SK-N-SH (cell line): ENCODE measurements around the gene SCN9A. TPM values are rescaled to one million over a fixed set of nuclear protein-coding genes. Genes with fewer than 3 reads are reported as not detected.

Experiments
- CTCF ChIA-PET: fragments of 300-600, 350-600 bp; formaldehyde crosslinking; extraction: SDS; loops from one replicate; lab custom pipeline; 2021; lab: Yijun Ruan, JAX
- POLR2A ChIA-PET: fragments of 350-600 bp; sonication (Branson Sonifier 250); formaldehyde crosslinking; extraction: SDS; loops from one replicate; lab custom pipeline; 2020; ENCODE audit warnings: antibody characterized with exemption, inconsistent platforms; lab: Yijun Ruan, JAX
- DNase-seq: peaks from one replicate; pipeline ENCODE4 v3.0.0; 2012
- H2AFZ ChIP-seq: fragments of 200-600 bp; sonication (generic); 2 replicates; pipeline ENCODE4 v1.8.1; 2016; ENCODE audit warnings: antibody characterized with exemption, mild to moderate bottlenecking, low read depth
- H3F3A ChIP-seq: fragments of 200-600 bp; sonication (generic); replicated peaks from 2 replicates; pipeline ENCODE3; 2016; ENCODE audit warnings: antibody characterized with exemption, mild to moderate bottlenecking; ENCODE audit not compliant: insufficient read depth
- H3K27ac ChIP-seq, 2 experiments: fragments of 200-500 bp in 1 of 2; fragments of 200-600 bp in 1 of 2; sonication (Bioruptor generic) in 1 of 2; sonication (generic), shearing (Covaris generic) in 1 of 2; 2 replicates each; pipeline versions ENCODE4 v1.5.1 to v1.6.1; 2014 to 2016; ENCODE audit warnings: low read depth in 2 of 2, inconsistent platforms in 1 of 2, low read length in 1 of 2, mild to moderate bottlenecking in 1 of 2, mixed read lengths in 1 of 2
- H3K27me3 ChIP-seq: fragments of 200-600 bp; sonication (generic), shearing (Covaris generic); 2 replicates; pipeline ENCODE4 v1.6.1; 2016; ENCODE audit warnings: mixed run types; ENCODE audit not compliant: insufficient read depth
- H3K36me3 ChIP-seq, 2 experiments: fragments of 200-500 bp in 1 of 2; fragments of 200-600 bp in 1 of 2; sonication (Bioruptor generic) in 1 of 2; sonication (generic) in 1 of 2; replicated peaks in 1 of 2; 2 replicates each; pipeline versions ENCODE3 to v1.5.1; 2014 to 2016; ENCODE audit warnings: low read length in 1 of 2, mild to moderate bottlenecking in 1 of 2; ENCODE audit not compliant: insufficient read depth in 2 of 2, control insufficient read depth in 1 of 2
- H3K4me1 ChIP-seq, 2 experiments: fragments of 200-500 bp in 1 of 2; fragments of 200-600 bp in 1 of 2; sonication (Bioruptor generic) in 1 of 2; sonication (generic), shearing (Covaris generic) in 1 of 2; 2 replicates each; pipeline versions ENCODE4 v1.5.1 to v1.6.1; 2014 to 2016; ENCODE audit warnings: low read depth in 1 of 2, low read length in 1 of 2, mixed run types in 1 of 2; ENCODE audit not compliant: insufficient read depth in 2 of 2, control insufficient read depth in 1 of 2
- H3K4me2 ChIP-seq: fragments of 200-600 bp; sonication (generic), shearing (Covaris generic); 2 replicates; pipeline ENCODE4 v1.6.1; 2017; ENCODE audit warnings: mixed run types
- H3K4me3 ChIP-seq, 2 experiments: fragments of 200-500 bp in 1 of 2; fragments of 200-600 bp in 1 of 2; sonication (Bioruptor generic) in 1 of 2; sonication (generic), shearing (Covaris generic) in 1 of 2; 2 replicates each; pipeline versions ENCODE4 v1.5.1 to v1.8.1; 2014 to 2016; ENCODE audit warnings: low read depth in 2 of 2, inconsistent platforms in 1 of 2, low read length in 1 of 2, mild to moderate bottlenecking in 1 of 2, mixed read lengths in 1 of 2, moderate library complexity in 1 of 2
- H3K79me2 ChIP-seq: fragments of 200-600 bp; sonication (generic); 2 replicates; pipeline ENCODE4 v1.8.1; 2017; ENCODE audit warnings: mild to moderate bottlenecking; ENCODE audit not compliant: insufficient read depth
- H3K9ac ChIP-seq: fragments of 200-600 bp; sonication (generic); 2 replicates; pipeline ENCODE4 v1.6.1; 2017; ENCODE audit warnings: mixed run types
- H3K9me2 ChIP-seq: fragments of 200-600 bp; sonication (generic); 2 replicates; pipeline ENCODE4 v1.6.1; 2017; ENCODE audit warnings: mixed run types
- H3K9me3 ChIP-seq: fragments of 200-600 bp; sonication (generic); 2 replicates; pipeline ENCODE4 v1.6.1; 2017; ENCODE audit warnings: mixed run types, mild to moderate bottlenecking, moderate library complexity
- H4K20me1 ChIP-seq: fragments of 200-600 bp; sonication (generic); 2 replicates; pipeline ENCODE4 v1.6.1; 2017; ENCODE audit warnings: mild to moderate bottlenecking, mixed run types; ENCODE audit not compliant: insufficient read depth
- ELF1 ChIP-seq: IDR thresholded peaks from 2 replicates; pipeline ENCODE4 v1.4.0; 2012
- EZH2phosphoT487 ChIP-seq: fragments of 200-600 bp; sonication (generic); IDR thresholded peaks from 2 replicates; pipeline ENCODE4 v1.6.1; 2017; ENCODE audit warnings: low read depth, mixed run types, mild to moderate bottlenecking, antibody characterized with exemption, moderate library complexity, borderline replicate concordance
- FOSL2 ChIP-seq: IDR thresholded peaks from 2 replicates; pipeline ENCODE4 v1.4.0; 2012; ENCODE audit warnings: low read depth, mild to moderate bottlenecking, moderate library complexity, borderline replicate concordance
- GATA2 ChIP-seq: sonication (generic); formaldehyde crosslinking; IDR thresholded peaks from 2 replicates; pipeline ENCODE4 v1.5.0; 2020; ENCODE audit warnings: mild to moderate bottlenecking, missing genetic modification reagents
- IRF3 ChIP-seq: fragments of 150-350 bp; IDR thresholded peaks from 2 replicates; pipeline ENCODE4 v1.6.1; 2016; ENCODE audit warnings: mild to moderate bottlenecking, low read depth, low read length
- JUND ChIP-seq: IDR thresholded peaks from 2 replicates; pipeline ENCODE4 v1.4.0; 2012
- NRF1 ChIP-seq: IDR thresholded peaks from 2 replicates; pipeline ENCODE4 v1.6.1; 2012; ENCODE audit warnings: low read depth, mild to moderate bottlenecking, low read length
- RAD21 ChIP-seq: IDR thresholded peaks from 2 replicates; pipeline ENCODE4 v1.6.1; 2012; ENCODE audit warnings: mild to moderate bottlenecking, low read length
- USF1 ChIP-seq: IDR thresholded peaks from 2 replicates; pipeline ENCODE4 v1.4.0; 2012; ENCODE audit warnings: low read depth, borderline replicate concordance
- USF2 ChIP-seq: fragments of 150-350 bp; IDR thresholded peaks from 2 replicates; pipeline ENCODE4 v1.6.1; 2017; ENCODE audit warnings: antibody characterized with exemption, low read length, low read depth, borderline replicate concordance
- YY1 ChIP-seq: IDR thresholded peaks from 2 replicates; pipeline ENCODE4 v1.4.0; 2012; ENCODE audit warnings: low read depth, mild to moderate bottlenecking
- WGBS: methylation state at CpG from one replicate; pipeline ENCODE4 v1.1.6; 2017; ENCODE audit warnings: low lambda C conversion rate; 5-methylcytosine and 5-hydroxymethylcytosine counted together
- polyA plus RNA-seq, 3 experiments: library from polyadenylated mRNA; depleted of rRNA; stranded (reverse); fragments of >200 nt; gene quantifications; 2 replicates each; pipeline ENCODE4 v1.2.3, GENCODE V29; 2012
- TF ChIP-seq, protein P1 (sequence below): IDR thresholded peaks from 2 replicates; pipeline ENCODE4 v1.4.0; 2012; ENCODE audit warnings: low read depth

The SCN9A gene
- polyA plus RNA-seq, 1 of the 3 experiments (the other 2 are of a cell fraction), result 5.9 TPM

GRCh38 chr2:166364476-166365161 lies 11.1 kb downstream of the SCN9A start:
- DNase-seq, result no peak
- H3F3A ChIP-seq, result peaks cover 7% of the 10 kb centered on the region
- TF ChIP-seq ELF1, result no peak
- TF ChIP-seq FOSL2, result no peak
- TF ChIP-seq GATA2 (CRISPR knock-in tag), result no peak
- TF ChIP-seq JUND, result no peak
- TF ChIP-seq RAD21, result no peak
- TF ChIP-seq EZH2phosphoT487, result no peak
- TF ChIP-seq YY1, result no peak
- TF ChIP-seq USF2, result no peak
- no peak for TF ChIP-seq IRF3
- TF ChIP-seq NRF1, result no peak
- no peak for TF ChIP-seq USF1
- TF ChIP-seq, protein P1, sequence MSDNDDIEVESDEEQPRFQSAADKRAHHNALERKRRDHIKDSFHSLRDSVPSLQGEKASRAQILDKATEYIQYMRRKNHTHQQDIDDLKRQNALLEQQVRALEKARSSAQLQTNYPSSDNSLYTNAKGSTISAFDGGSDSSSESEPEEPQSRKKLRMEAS, result no peak
- TF ChIP-seq, all 33 proteins: peak for 0
- no peaks in the 10 kb centered on the region for H4K20me1 ChIP-seq
- no peak overlapping the region for H2AFZ ChIP-seq
- no peaks in the 10 kb centered on the region for H3K9me3 ChIP-seq
- no peaks in the 10 kb centered on the region for H3K27me3 ChIP-seq
- no peak overlapping the region for H3K9ac ChIP-seq
- peaks cover 3 to 11% of the 10 kb centered on the region in 2 experiments; a peak in 3 of 4 replicates for H3K4me1 ChIP-seq
- no peaks in the 10 kb centered on the region for H3K9me2 ChIP-seq
- no peak overlapping the region for H3K4me2 ChIP-seq
- POLR2A ChIA-PET, result no interaction called here
- H3K36me3 ChIP-seq, result no peaks in the 10 kb centered on the region
- 86% methylated on average over 9 of the region's 9 CpGs for WGBS
- H3K79me2 ChIP-seq, result peaks cover 34% of the 10 kb centered on the region
- CTCF ChIA-PET, result no interaction called here
- H3K27ac ChIP-seq, result no peak overlapping the region
- H3K4me3 ChIP-seq, result no peak overlapping the region
